ENCODE data around the gene PLN.

The PLN gene

DNA sequence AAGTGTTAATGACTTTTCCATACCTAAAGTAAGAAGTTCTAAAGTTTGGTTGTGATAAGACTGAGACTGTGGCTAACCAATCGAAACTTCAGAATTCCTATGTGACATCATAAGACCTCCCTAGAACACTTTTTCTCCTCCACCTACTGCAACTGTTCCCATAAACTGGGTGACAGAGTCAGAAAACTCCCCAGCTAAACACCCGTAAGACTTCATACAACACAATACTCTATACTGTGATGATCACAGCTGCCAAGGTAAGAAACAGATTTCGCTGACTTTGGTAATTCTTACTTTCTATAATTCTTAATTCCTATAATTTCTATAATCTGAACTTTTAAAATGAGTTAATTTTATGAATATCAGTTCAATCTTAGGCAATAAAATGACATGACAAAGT, at the start of gene PLN:
PLN (plus strand) TSS at position 161 of the 400 bp plus-strand sequence. CDS start 10,626 bp downstream, outside the sequence.
- DNase-seq = no peak

DNA sequence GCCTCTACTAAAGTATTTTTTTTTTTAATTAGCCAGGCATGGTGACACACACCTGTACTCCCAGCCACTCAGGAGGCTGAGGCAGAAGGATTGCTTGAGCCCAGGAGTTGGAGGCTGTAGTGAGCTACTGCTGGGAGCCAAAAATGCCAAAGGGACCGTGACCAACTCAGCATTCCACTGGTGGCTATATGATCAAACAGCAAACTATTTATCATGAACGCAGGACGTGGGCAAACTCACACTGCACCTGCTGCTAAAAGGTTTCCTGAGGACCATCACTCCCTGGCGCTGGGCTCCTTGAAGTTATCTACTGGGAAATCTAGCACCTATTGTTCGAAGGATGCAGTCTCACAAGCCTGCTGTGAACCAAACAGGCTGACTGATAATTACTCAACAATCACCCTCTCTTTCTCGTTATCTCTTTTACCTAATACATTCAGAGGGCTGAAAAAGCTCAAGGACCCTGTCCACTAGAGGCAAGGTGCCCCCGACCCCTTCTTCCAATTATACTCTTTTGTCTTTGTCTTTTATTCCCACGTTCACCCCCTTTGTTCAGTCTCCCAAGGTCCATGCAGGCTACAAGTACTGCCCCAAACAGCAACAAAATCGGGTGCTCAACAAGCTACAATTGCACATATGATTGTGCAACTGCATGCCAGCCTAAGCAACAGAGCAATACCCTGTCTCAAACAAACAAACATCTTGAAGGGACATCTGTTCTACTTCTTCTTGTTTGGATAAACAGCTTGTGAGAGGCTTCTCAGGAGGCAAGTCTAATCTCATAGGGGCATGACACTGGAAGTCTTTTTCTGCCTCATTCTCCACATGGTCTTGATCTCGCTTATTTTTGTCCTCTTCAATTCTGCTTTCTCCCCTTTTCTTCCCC, 47.7 kb upstream of the PLN start:
- DNase-seq = no peak

DNA sequence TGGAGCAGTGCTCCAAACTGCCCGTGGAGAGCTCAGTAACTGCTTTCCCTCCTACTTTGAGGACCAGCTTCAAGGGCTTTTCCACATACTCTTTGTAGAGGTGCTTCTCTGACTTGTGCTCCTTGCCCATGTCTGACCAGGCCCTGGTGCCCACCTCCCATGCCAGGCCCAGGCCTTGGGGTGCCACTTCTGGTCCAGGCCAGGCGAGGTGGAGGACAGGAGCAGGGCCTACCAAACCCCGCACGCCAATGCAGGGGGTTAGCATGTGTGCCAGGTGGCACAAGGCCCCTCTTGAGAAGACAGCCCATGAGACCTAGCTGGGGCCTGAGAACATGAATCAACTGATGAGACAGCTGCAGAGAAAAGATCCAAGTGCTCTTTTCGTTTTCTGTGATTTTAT, 47.0 kb upstream of the PLN start:
- DNase-seq = no peak

- no peak for DNase-seq
Observed at GRCh38 chr6:118501765-118502164, 46.3 kb upstream of the PLN start.

GRCh38 chr6:118502169-118502568, 45.9 kb upstream of the PLN start:
- DNase-seq = no peak

GRCh38 chr6:118504611-118505010, 43.5 kb upstream of the PLN start:
- no peak for DNase-seq

- DNase-seq = no peak
Observed at GRCh38 chr6:118505656-118506055, 42.4 kb upstream of the PLN start.

DNA sequence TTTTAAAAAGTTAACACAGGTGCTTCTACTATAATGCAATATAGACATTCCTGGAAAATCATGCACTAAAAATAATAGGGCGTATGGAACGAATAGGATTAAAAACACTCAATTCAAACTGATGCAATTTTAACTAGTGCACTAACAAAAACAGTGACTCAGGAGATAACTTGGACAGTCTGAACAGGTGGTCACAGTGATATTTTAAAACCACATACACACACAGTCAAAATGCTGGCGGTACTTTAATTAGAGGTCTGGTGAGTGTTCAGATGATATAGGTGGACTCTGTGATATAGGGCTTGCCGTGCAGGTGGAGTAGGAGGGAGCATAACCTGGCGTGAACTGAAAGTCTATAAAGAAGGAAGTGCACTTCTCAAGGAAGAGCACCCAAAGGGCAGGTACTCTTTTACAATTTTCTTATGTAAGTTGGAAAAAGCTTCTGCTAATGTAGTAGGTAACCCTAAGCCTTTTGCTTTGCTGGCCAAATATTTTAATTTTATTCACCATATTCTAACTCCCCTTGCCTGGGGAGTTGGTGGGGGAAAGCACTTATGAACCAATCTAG, 41.9 kb upstream of the PLN start:
- DNase-seq = no peak

DNA sequence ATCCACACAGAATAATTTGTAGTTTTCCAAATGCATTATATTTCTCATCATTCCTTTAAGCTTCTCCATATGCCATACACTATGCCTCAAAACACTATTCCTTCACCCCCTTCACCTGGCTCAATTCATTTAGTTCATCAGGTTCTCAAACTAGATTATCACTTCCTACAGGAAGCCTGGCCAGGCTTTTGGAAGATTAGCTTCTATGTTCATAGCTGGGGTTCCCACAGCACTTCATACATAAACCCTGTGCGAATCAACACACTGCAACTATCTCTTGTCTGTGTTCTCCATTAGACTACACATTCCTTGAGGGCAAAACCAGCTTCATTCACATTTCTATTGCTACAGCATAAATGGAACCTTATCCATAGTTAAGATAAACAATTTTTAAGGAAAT, 40.5 kb upstream of the PLN start:
- DNase-seq = no peak

GRCh38 chr6:118509009-118509617, 39.0 kb upstream of the PLN start:
- DNase-seq = no peak

DNA sequence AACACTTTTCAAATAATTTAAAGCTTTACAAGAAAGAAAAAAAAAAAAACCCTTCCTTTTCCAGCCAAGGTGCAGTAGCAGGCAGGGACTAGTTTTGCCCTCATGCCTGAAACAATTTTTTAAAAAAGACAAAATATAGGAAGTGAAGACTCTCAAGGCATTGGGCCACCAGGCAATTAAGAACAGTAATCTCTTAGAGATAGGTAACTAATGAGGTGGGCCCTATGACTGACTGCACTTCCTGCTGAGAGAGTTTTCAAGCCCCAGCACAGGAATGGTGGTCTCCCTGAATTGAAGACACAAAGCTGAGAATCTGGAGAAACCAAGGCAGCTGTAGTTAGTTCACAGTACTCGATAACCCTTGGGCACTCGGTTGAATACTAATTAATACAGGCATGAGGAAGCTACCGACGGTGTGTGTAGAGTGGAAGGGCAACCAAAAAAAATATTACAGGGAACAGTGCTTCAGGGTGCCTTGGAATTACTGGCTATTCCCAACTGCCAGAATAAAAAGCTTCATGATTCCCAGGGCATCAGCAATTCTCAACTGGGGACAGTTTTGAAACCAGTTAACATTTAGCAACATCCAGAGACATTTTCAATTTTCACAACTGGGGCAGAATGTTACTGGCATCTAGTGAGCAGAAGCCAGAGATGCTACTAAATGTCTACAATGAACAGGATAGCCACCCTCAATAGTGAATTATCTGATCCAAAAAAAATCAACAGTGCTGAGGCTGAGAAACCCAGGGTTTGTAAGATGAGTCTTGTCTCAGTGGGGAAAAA, 36.0 kb upstream of the PLN start:
- DNase-seq = no peak

DNA sequence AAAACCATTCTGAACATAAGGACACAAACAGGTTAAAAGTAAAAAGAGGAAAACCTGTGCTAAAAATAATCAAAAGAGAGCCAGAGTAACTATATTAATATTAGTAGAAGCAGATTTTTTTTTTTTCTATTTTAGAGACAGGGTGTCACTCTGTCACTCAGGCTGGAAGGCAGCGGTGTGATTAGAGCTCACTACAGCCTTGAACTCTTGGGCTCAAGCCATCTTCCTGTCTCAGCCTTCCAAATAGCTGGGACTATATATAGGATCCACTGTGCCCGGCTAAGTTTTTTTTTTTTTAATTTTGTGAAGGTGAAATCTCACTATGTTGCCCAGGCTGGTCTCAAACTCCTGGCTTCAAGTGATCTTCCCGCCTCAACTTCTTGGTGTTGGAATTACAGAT, 33.4 kb upstream of the PLN start:
- no peak for DNase-seq

DNA sequence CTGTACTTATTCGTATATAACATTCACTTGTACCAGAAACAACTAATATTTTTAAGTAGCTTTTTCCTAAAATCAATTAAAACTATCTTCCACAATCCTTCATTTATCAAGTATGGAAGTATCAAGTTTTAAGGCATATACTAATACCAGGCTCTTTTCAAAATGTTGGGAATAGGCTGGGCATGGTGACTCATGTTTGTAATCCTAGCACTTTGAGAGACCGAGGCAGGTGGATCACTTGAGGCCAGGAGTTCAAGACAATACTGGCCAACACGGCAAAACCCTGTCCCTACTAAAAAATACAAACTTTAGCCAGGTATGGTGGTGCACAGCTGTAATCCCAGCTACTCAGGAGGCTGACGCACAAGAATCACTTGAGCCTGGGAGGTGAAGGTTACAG, 25.7 kb upstream of the PLN start:
- DNase-seq = no peak

GRCh38 chr6:118523216-118523615, 24.9 kb upstream of the PLN start:
- no peak for DNase-seq

DNA sequence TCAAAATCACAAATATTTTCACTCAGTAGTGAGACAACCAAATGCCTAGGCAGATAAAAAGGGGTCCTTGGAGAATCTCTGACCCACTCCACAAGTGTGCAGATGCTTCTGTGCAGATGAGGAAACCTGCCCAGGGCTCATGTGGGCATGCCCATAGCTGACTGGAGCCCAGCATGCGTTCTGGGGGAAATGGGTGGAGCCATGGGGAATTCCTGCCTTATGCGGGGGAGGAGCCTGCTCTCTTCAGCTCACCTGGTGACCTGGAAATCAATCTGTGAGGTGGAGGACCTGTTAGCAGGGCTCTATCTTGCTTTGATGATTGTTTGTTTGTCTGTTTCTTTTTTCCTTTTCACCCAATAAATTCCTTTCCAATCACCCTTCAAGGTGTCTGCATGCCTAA, 23.4 kb upstream of the PLN start:
- DNase-seq = no peak

- no peak for DNase-seq
Observed at GRCh38 chr6:118525913-118526780, 21.9 kb upstream of the PLN start.

DNA sequence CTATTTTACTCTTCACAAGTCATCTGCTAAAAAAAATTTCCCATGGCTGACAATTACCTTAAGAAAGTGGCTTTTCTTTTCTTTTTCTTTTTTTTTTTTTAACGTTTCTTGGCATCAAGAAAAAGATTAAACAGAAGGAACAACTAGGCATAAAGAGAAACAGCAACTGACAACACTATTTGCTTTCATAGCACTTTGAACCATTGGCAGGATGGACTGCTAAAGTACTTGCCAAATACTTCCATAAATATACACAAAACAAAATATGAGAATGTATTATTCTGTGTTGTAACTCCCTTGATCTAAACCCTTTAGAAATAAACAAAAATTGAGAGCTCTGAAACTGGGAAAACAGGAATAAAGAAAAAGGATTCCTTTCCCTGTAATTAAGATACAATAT, 20.0 kb upstream of the PLN start:
- DNase-seq = no peak

- DNase-seq = no peak
Observed at GRCh38 chr6:118529756-118530155, 18.3 kb upstream of the PLN start.

DNA sequence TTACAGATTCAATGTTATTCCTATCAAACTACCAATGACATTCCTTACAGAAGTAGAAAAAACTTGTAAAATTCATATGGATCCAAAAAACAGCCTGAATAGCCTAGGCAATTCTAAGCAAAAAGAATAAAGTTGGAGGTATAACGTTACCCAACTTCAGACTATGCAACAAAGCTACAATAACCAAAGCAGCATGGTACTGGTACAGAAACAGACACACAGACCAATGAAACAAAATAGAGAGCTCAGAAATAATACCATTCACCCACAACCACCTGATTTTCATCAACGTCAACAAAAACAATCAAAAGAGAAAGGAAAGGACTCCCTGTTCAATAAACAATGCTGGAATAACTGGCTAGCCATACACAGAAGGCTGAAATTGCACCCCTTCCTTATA, 17.2 kb upstream of the PLN start:
- no peak for DNase-seq

GRCh38 chr6:118535176-118535844, 12.8 kb upstream of the PLN start:
- DNase-seq = no peak

DNA sequence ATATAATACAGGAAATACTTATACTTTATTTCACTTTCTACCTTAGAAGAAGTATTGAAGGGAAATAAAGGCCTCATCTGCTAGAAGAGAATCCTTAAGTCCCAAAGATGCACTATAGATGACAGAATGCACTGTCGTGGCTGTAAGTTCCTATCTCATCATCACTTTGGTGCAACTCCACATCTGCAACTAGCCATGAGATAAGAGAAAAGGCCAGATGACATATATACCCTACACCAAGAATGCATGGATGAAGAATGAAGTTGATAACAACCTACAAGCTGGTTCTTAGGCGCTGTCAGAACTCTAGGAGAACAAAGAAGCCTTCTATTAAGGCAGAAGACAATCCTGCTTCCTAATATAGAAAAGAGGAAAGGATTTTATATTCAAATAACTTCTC, 11.6 kb upstream of the PLN start:
- DNase-seq = no peak

- DNase-seq = no peak
Observed at GRCh38 chr6:118537574-118537973, 10.5 kb upstream of the PLN start.
